Neural cell (in vitro differentiated cells): ENCODE measurements around the gene CLSTN1.
"Not testable (repeated sequence)": the region's sequence is repeated elsewhere in the genome, so short reads cannot be mapped to it uniquely, and the experiment has no call there.

ENCODE experiments used
- CTCF ChIP-seq: fragments of 450-650 bp; IDR thresholded peaks from 2 replicates; pipeline ENCODE4 v1.5.1; 2014; ENCODE audit warnings: antibody characterized with exemption, mild to moderate bottlenecking, moderate library complexity; ENCODE audit not compliant: poor library complexity, severe bottlenecking
- EP300 ChIP-seq: fragments of 450-650 bp; conservative IDR thresholded peaks from 2 replicates; pipeline ENCODE4 v1.6.1; 2014; ENCODE audit warnings: antibody characterized with exemption, mild to moderate bottlenecking, moderate library complexity; ENCODE audit not compliant: poor library complexity, severe bottlenecking
- EZH2 ChIP-seq: fragments of 200-600, 300-800 bp; shearing (Covaris generic), sonication (generic); IDR thresholded peaks from 2 replicates; pipeline ENCODE4 v1.6.1; 2014; ENCODE audit warnings: antibody characterized with exemption, low read length, borderline replicate concordance, mild to moderate bottlenecking; ENCODE audit not compliant: insufficient read depth, poor library complexity, severe bottlenecking
- MXI1 ChIP-seq: fragments of 450-650 bp; conservative IDR thresholded peaks from 2 replicates; pipeline ENCODE4 v1.6.1; 2014; ENCODE audit warnings: antibody characterized with exemption, mild to moderate bottlenecking; ENCODE audit not compliant: poor library complexity, severe bottlenecking
- POLR2AphosphoS5 ChIP-seq: IDR thresholded peaks from 2 replicates; pipeline ENCODE4 v1.6.1; 2012
- RAD21 ChIP-seq: fragments of 450-650 bp; conservative IDR thresholded peaks from 2 replicates; pipeline ENCODE4 v1.6.1; 2014; ENCODE audit warnings: antibody characterized with exemption, mild to moderate bottlenecking, moderate library complexity
- SMC3 ChIP-seq: fragments of 450-650 bp; conservative IDR thresholded peaks from 2 replicates; pipeline ENCODE4 v1.6.1; 2014; ENCODE audit warnings: antibody characterized with exemption, mild to moderate bottlenecking, moderate library complexity; ENCODE audit not compliant: poor library complexity
- TAF1 ChIP-seq: IDR thresholded peaks from 2 replicates; pipeline ENCODE4 v1.6.1; 2012; ENCODE audit warnings: low read depth
- TF ChIP-seq, protein P1 (sequence below): IDR thresholded peaks from 2 replicates; pipeline ENCODE4 v1.6.1; 2012; ENCODE audit warnings: borderline replicate concordance

DNA sequence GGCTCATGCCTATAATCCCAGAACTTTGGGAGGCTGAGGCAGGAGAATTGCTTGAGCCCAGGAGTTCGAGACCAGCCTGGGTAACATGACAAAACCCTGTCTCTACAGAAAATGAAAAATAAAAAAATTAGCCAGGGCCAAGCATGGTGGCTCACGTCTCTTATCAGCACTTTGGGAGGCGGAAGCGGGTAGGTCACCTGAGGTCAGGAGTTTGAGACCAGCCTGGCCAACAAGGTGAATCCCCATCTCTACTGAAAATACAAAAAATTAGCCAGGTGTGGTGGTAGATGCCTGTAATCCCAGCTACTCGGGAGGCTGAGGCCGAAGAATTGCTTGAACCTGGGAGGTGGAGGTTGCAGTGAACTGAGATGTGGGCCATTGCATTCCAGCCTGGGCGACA is 111.0 kb downstream of the CLSTN1 start:
- TF ChIP-seq POLR2AphosphoS5, CTCF, TAF1, RAD21, EZH2, SMC3, MXI1, EP300: not testable (repeated sequence)
- TF ChIP-seq, protein P1, sequence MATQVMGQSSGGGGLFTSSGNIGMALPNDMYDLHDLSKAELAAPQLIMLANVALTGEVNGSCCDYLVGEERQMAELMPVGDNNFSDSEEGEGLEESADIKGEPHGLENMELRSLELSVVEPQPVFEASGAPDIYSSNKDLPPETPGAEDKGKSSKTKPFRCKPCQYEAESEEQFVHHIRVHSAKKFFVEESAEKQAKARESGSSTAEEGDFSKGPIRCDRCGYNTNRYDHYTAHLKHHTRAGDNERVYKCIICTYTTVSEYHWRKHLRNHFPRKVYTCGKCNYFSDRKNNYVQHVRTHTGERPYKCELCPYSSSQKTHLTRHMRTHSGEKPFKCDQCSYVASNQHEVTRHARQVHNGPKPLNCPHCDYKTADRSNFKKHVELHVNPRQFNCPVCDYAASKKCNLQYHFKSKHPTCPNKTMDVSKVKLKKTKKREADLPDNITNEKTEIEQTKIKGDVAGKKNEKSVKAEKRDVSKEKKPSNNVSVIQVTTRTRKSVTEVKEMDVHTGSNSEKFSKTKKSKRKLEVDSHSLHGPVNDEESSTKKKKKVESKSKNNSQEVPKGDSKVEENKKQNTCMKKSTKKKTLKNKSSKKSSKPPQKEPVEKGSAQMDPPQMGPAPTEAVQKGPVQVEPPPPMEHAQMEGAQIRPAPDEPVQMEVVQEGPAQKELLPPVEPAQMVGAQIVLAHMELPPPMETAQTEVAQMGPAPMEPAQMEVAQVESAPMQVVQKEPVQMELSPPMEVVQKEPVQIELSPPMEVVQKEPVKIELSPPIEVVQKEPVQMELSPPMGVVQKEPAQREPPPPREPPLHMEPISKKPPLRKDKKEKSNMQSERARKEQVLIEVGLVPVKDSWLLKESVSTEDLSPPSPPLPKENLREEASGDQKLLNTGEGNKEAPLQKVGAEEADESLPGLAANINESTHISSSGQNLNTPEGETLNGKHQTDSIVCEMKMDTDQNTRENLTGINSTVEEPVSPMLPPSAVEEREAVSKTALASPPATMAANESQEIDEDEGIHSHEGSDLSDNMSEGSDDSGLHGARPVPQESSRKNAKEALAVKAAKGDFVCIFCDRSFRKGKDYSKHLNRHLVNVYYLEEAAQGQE: not testable (repeated sequence)
